CD8-positive, alpha-beta memory T cell (primary cell): ENCODE data around the gene PPIL4. TPM values are rescaled to one million over a fixed set of nuclear protein-coding genes. Genes with fewer than 3 reads are reported as not detected.
"Not testable (repeated sequence)": the region's sequence is repeated elsewhere in the genome, so short reads cannot be mapped to it uniquely, and the experiment has no call there.

Experiments used
- CTCF ChIA-PET: fragments of 350-600 bp; sonication (Branson Sonifier 250); formaldehyde crosslinking; loops from one replicate; lab custom pipeline; 2021; ENCODE audit warnings: antibody characterized with exemption; lab: Charles Lee
- POLR2A ChIA-PET: fragments of 350-600 bp; sonication (Branson Sonifier 250); formaldehyde crosslinking; loops from one replicate; lab custom pipeline; 2021; ENCODE audit warnings: antibody characterized with exemption; lab: Charles Lee
- DNase-seq, 5 donors: peaks; one replicate each; pipeline versions ENCODE4 v3.0.0 to v3.0.0-alpha.2; 2020 to 2022; ENCODE audit warnings: mixed read lengths in 1 of 5
- H3K27ac ChIP-seq: one replicate; pipeline ENCODE4 v1.7.0; 2013; ENCODE audit warnings: low read depth, mild to moderate bottlenecking, low read length, moderate library complexity
- H3K27me3 ChIP-seq: 2 replicates; pipeline ENCODE4 v1.7.0; 2013; ENCODE audit warnings: low read length, mild to moderate bottlenecking; ENCODE audit not compliant: insufficient read depth, poor library complexity, severe bottlenecking
- H3K36me3 ChIP-seq: 2 replicates; pipeline ENCODE4 v1.7.0; 2013; ENCODE audit warnings: mild to moderate bottlenecking, low read length, moderate library complexity; ENCODE audit not compliant: insufficient read depth
- H3K4me1 ChIP-seq: 2 replicates; pipeline ENCODE4 v1.7.0; 2013; ENCODE audit warnings: mild to moderate bottlenecking, low read length, moderate library complexity; ENCODE audit not compliant: insufficient read depth
- H3K4me3 ChIP-seq: 2 replicates; pipeline ENCODE4 v1.7.0; 2013; ENCODE audit warnings: mild to moderate bottlenecking, low read length
- H3K9me3 ChIP-seq: 2 replicates; pipeline ENCODE4 v1.7.0; 2013; ENCODE audit warnings: mild to moderate bottlenecking, low read length
- H3K27ac Mint-ChIP-seq, 8 donors: one replicate each; pipeline ENCODE4 v1.8.0; 2020 to 2021; ENCODE audit warnings: mixed read lengths in 8 of 8, mild to moderate bottlenecking in 6 of 8, inconsistent platforms in 3 of 8, moderate library complexity in 3 of 8
- H3K27me3 Mint-ChIP-seq, 2 donors: one replicate each; pipeline ENCODE4 v1.8.0; 2020 to 2021; ENCODE audit warnings: mixed read lengths in 2 of 2, mild to moderate bottlenecking in 1 of 2, moderate library complexity in 1 of 2
- H3K36me3 Mint-ChIP-seq, 3 donors: one replicate each; pipeline ENCODE4 v1.8.0; 2020 to 2021; ENCODE audit warnings: mixed read lengths in 3 of 3, inconsistent platforms in 1 of 3, mild to moderate bottlenecking in 1 of 3
- H3K4me1 Mint-ChIP-seq, 3 donors: one replicate each; pipeline ENCODE4 v1.8.0; 2020 to 2021; ENCODE audit warnings: mixed read lengths in 3 of 3, inconsistent platforms in 1 of 3, mild to moderate bottlenecking in 1 of 3
- H3K4me3 Mint-ChIP-seq, 7 donors: one replicate each; pipeline ENCODE4 v1.8.0; 2020 to 2021; ENCODE audit warnings: mixed read lengths in 7 of 7, mild to moderate bottlenecking in 6 of 7, moderate library complexity in 4 of 7, inconsistent platforms in 2 of 7
- H3K9me3 Mint-ChIP-seq, 5 donors: one replicate each; pipeline ENCODE4 v1.8.0; 2020 to 2022; ENCODE audit warnings: mixed read lengths in 5 of 5, mild to moderate bottlenecking in 3 of 5, moderate library complexity in 2 of 5, inconsistent platforms in 1 of 5
- polyA plus RNA-seq: library from polyadenylated mRNA; unstranded; fragments of 300-500 nt; fragmentation: Illumina TruSeq; gene quantifications from one replicate; pipeline ENCODE4 v1.2.3, GENCODE V29; 2021
- total RNA-seq, 2 experiments: library from RNA; stranded (reverse); gene quantifications; one replicate each; pipeline ENCODE4 v1.2.3, GENCODE V29; 2021

Gene PPIL4
- total and polyA plus RNA-seq, 3 experiments from 2014 or later = 10.7 to 31.9 (median 29.7) TPM

GRCh38 chr6:149501201-149501600 lies 44.6 kb downstream of the PPIL4 start:
- Histone ChIP-seq H3K27ac (no peak overlapping the region), H3K4me3 (no peak overlapping the region), H3K27me3 (no peaks in the 10 kb centered on the region), H3K9me3 (no peaks in the 10 kb centered on the region), H3K36me3 (peaks cover 9% of the 10 kb centered on the region), H3K4me1 (peaks cover 12% of the 10 kb centered on the region)
- H3K4me1 Mint-ChIP-seq = peaks cover 6 to 32% (median 19%) of the 10 kb centered on the region in 3 donors
- no peaks in the 10 kb centered on the region for H3K27me3 Mint-ChIP-seq
- ChIA-PET CTCF (interaction anchor here (1.6 kb wide), 1 partner anchor 16 kb away, joined by 4 read pairs; no protein-coding TSS in a partner anchor), POLR2A (no interaction called here)
- no peaks in the 10 kb centered on the region for H3K9me3 Mint-ChIP-seq
- no peak for DNase-seq
- peak overlapping the region in 6 of 8 donors; percentile 65 to 80 (median 70) for H3K27ac Mint-ChIP-seq
- H3K4me3 Mint-ChIP-seq = no peak overlapping the region
- H3K36me3 Mint-ChIP-seq = peaks cover 0 to 44% (median 5%) of the 10 kb centered on the region in 3 donors

- H3K27ac ChIP-seq = no peak overlapping the region
- DNase-seq = no peak
- Mint-ChIP-seq H3K27ac (peak overlapping the region in 5 of 8 donors; percentile 15 to 78 (median 57)), H3K4me1 (peaks cover 12 to 43% (median 30%) of the 10 kb centered on the region in 3 donors), H3K36me3 (peaks cover 0 to 34% (median 1%) of the 10 kb centered on the region in 3 donors), H3K4me3 (no peak overlapping the region), H3K9me3 (no peaks in the 10 kb centered on the region), H3K27me3 (no peaks in the 10 kb centered on the region)
- ChIA-PET POLR2A (no interaction called here), CTCF (interaction anchor here (1.6 kb wide), 1 partner anchor 17 kb away, joined by 4 read pairs; no protein-coding TSS in a partner anchor)
- no peaks in the 10 kb centered on the region for H3K9me3 ChIP-seq
- no peaks in the 10 kb centered on the region for H3K27me3 ChIP-seq
- no peak overlapping the region for H3K4me3 ChIP-seq
- peaks cover 22% of the 10 kb centered on the region for H3K4me1 ChIP-seq
- no peaks in the 10 kb centered on the region for H3K36me3 ChIP-seq
Measured at GRCh38 chr6:149500096-149500495, 45.7 kb downstream of the PPIL4 start.

- no peak overlapping the region for H3K4me3 ChIP-seq
- ChIA-PET POLR2A (interaction anchor here (0.9 kb wide), 1 partner anchor 13 kb away, joined by 3 read pairs; no protein-coding TSS in a partner anchor), CTCF (interaction anchor here (1.4 to 1.6 kb wide), 2 partner anchors 14 to 18 kb away, joined by 4 to 5 read pairs; partner anchors contain the start of gene ZC3H12D)
- H3K36me3 ChIP-seq = no peaks in the 10 kb centered on the region
- H3K27me3 Mint-ChIP-seq = no peaks in the 10 kb centered on the region
- no peaks in the 10 kb centered on the region for H3K9me3 Mint-ChIP-seq
- no peak overlapping the region for H3K27ac ChIP-seq
- no peak overlapping the region for H3K4me3 Mint-ChIP-seq
- H3K9me3 ChIP-seq = no peaks in the 10 kb centered on the region
- H3K27me3 ChIP-seq = no peaks in the 10 kb centered on the region
- DNase-seq = no peak
- peaks cover 0 to 27% (median 1%) of the 10 kb centered on the region in 3 donors for H3K36me3 Mint-ChIP-seq
- peaks cover 14 to 53% (median 40%) of the 10 kb centered on the region in 3 donors for H3K4me1 Mint-ChIP-seq
- peaks cover 32% of the 10 kb centered on the region for H3K4me1 ChIP-seq
- H3K27ac Mint-ChIP-seq = peak overlapping the region in 6 of 8 donors; percentile 3 to 70 (median 24)
Measured at GRCh38 chr6:149499066-149499465, 46.8 kb downstream of the PPIL4 start.

DNA sequence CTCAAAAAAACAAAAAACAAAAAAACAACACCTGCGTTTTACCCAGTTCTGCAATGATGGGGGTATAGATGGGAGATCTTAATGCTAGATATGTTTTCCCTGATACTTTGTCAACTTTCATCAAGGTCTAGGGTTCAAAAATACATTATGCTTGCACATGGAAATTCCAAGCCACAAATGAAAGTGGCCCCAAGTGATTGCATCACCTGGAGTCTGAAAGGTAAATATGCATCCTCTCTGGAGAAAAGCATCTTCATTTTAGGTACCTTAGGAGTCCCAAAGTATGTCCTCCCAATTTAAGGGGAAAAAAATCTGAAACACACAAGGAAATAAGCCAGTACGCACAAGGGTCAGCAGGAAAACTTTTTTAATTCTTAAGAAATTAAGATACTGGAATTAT lies 48.5 kb downstream of the PPIL4 start:
- H3K36me3 Mint-ChIP-seq = peaks cover 0 to 18% (median 2%) of the 10 kb centered on the region in 3 donors
- H3K27ac Mint-ChIP-seq = peak overlapping the region in 4 of 8 donors; percentile 10 to 61 (median 50)
- no peaks in the 10 kb centered on the region for H3K36me3 ChIP-seq
- POLR2A ChIA-PET = interaction anchor here (1.2 kb wide), 1 partner anchor 13 kb away, joined by 7 read pairs; the partner anchor contains the start of gene ZC3H12D
- H3K4me3 ChIP-seq = no peak overlapping the region
- H3K27me3 Mint-ChIP-seq = no peaks in the 10 kb centered on the region
- H3K27me3 ChIP-seq = no peaks in the 10 kb centered on the region
- no peaks in the 10 kb centered on the region for H3K9me3 ChIP-seq
- no peak overlapping the region for H3K27ac ChIP-seq
- CTCF ChIA-PET = interaction anchor here (1.4 to 4.5 kb wide), 4 partner anchors 13 to 65 kb away, joined by 3 to 44 read pairs (median 8); partner anchors contain the start of gene ZC3H12D
- no peak for DNase-seq
- no peaks in the 10 kb centered on the region for H3K9me3 Mint-ChIP-seq
- H3K4me3 Mint-ChIP-seq = no peak overlapping the region
- H3K4me1 Mint-ChIP-seq = peaks cover 21 to 64% (median 54%) of the 10 kb centered on the region in 3 donors
- peaks cover 42% of the 10 kb centered on the region for H3K4me1 ChIP-seq

DNA sequence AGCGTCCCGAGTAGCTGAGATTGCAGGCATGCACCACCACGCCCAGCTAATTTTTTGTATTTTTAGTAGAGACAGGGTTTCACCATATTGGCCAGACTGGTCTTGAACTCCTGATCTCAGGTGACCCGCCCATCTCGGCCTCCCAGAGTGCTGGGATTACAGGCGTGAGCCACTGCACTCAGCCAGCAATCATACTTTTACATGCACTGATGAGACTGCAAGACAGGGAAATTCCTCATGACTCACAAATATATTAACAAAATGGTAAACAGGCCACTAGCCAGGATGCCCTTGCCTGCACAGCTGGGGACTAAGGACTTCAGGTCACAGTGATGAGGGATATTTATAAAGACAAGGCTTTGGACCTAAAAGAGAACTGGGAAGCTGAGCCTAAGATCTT lies 49.2 kb downstream of the PPIL4 start:
- H3K4me3 ChIP-seq, H3K9me3 Mint-ChIP-seq, H3K36me3 ChIP-seq, H3K27ac ChIP-seq, H3K27me3 ChIP-seq, H3K9me3 ChIP-seq, DNase-seq, H3K27me3 Mint-ChIP-seq: not testable (repeated sequence)
- peaks cover 42% of the 10 kb centered on the region for H3K4me1 ChIP-seq
- Mint-ChIP-seq H3K4me3 (peak overlapping the region in 1 of 7 donors; percentile 81), H3K4me1 (peaks cover 21 to 64% (median 54%) of the 10 kb centered on the region in 3 donors), H3K36me3 (peaks cover 0 to 13% (median 2%) of the 10 kb centered on the region in 3 donors), H3K27ac (peak overlapping the region in 7 of 8 donors; percentile 57 to 96 (median 78))
- ChIA-PET POLR2A (interaction anchor here (1.2 kb wide), 1 partner anchor 12 kb away, joined by 7 read pairs; the partner anchor contains the start of gene ZC3H12D), CTCF (interaction anchor here (1.3 to 4.5 kb wide), 5 partner anchors 12 to 65 kb away, joined by 3 to 44 read pairs (median 5); partner anchors contain the start of gene ZC3H12D)

- Mint-ChIP-seq H3K4me3 (peak overlapping the region; percentile 32 to 81 (median 58)), H3K36me3 (peaks cover 0 to 10% (median 2%) of the 10 kb centered on the region in 3 donors), H3K4me1 (peaks cover 21 to 60% (median 54%) of the 10 kb centered on the region in 3 donors), H3K27ac (peak overlapping the region; percentile 75 to 96 (median 88))
- Histone ChIP-seq H3K27ac (peak overlapping the region; percentile 52), H3K4me1 (peaks cover 42% of the 10 kb centered on the region)
- H3K9me3 Mint-ChIP-seq, H3K36me3 ChIP-seq, DNase-seq, H3K27me3 Mint-ChIP-seq, H3K9me3 ChIP-seq, H3K27me3 ChIP-seq, H3K4me3 ChIP-seq: not testable (repeated sequence)
- POLR2A ChIA-PET = interaction anchor here (0.7 to 1.6 kb wide), 9 partner anchors 10 to 307 kb away, joined by 3 to 39 read pairs (median 7); partner anchors contain the start of genes PPIL4 and ZC3H12D
- CTCF ChIA-PET = interaction anchor here (0.7 to 4.5 kb wide), 6 partner anchors 10 to 30 kb away, joined by 3 to 44 read pairs (median 4); partner anchors contain the start of gene ZC3H12D
Measured at GRCh38 chr6:149495349-149496016, 50.4 kb downstream of the PPIL4 start.

DNA sequence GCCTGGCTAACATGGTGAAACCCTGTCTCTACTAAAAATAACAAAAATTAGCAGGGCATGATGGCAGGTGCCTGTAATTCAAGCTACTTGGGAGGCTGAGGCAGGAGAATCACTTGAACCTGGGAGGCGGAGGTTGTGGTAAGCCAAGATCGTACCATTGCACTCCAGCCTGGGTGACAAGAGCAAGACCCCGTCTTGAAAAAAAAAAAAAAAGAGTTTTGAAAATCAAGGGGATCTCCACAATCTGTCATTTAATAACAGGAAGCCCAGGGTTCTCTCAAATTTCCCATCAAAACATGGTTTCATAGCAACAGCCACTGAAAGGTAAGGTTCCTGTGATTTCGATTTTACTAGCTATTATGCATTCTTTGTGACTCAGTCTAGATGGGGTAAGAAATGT lies 51.0 kb downstream of the PPIL4 start:
- H3K4me3 Mint-ChIP-seq = peak overlapping the region; percentile 24 to 81 (median 58)
- DNase-seq = peak in 4 of 5 donors; percentile 44 to 85 (median 78)
- H3K27me3 Mint-ChIP-seq, H3K9me3 ChIP-seq, H3K36me3 Mint-ChIP-seq, H3K36me3 ChIP-seq, H3K27me3 ChIP-seq, H3K9me3 Mint-ChIP-seq: not testable (repeated sequence)
- Histone ChIP-seq H3K4me3 (peak overlapping the region; percentile 32), H3K4me1 (peaks cover 42% of the 10 kb centered on the region), H3K27ac (peak overlapping the region; percentile 52)
- CTCF ChIA-PET = interaction anchor here (0.7 to 4.5 kb wide), 6 partner anchors 10 to 70 kb away, joined by 3 to 44 read pairs (median 4); partner anchors contain the start of gene ZC3H12D
- H3K27ac Mint-ChIP-seq = peak overlapping the region; percentile 75 to 96 (median 88)
- H3K4me1 Mint-ChIP-seq = peaks cover 21 to 58% (median 54%) of the 10 kb centered on the region in 3 donors
- POLR2A ChIA-PET = interaction anchor here (0.7 to 1.6 kb wide), 8 partner anchors 10 to 307 kb away, joined by 3 to 39 read pairs (median 8); partner anchors contain the start of genes PPIL4 and ZC3H12D
